ENCODE measurements around the gene CDR2.

The CDR2 gene

DNA sequence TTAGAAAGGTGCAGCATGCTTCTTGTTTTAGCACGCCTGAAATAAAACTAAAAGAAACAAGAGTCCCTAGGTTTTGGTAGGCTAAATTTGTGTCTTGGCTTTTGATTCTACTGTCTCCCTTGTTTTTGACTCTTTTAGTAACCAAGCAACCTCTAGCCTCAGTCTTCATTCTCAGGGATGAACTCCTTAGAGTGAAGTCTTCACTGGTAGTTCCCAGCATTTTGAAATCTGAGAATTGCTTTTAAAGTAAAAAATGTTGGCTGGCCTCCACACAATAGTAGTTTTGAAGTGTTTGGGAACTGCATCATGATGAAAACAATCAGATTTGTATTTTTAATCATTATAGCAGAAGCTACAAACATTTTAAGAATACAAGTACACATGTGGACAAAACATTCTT is 6.1 kb upstream of the CDR2 start:
- TF ChIP-seq, protein P1, sequence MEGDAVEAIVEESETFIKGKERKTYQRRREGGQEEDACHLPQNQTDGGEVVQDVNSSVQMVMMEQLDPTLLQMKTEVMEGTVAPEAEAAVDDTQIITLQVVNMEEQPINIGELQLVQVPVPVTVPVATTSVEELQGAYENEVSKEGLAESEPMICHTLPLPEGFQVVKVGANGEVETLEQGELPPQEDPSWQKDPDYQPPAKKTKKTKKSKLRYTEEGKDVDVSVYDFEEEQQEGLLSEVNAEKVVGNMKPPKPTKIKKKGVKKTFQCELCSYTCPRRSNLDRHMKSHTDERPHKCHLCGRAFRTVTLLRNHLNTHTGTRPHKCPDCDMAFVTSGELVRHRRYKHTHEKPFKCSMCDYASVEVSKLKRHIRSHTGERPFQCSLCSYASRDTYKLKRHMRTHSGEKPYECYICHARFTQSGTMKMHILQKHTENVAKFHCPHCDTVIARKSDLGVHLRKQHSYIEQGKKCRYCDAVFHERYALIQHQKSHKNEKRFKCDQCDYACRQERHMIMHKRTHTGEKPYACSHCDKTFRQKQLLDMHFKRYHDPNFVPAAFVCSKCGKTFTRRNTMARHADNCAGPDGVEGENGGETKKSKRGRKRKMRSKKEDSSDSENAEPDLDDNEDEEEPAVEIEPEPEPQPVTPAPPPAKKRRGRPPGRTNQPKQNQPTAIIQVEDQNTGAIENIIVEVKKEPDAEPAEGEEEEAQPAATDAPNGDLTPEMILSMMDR (IDR thresholded peaks at IDR 0.05; ENCODE audit: extremely low read depth, missing control alignments), result no peak
- DNase-seq (ENCODE audit: low spot score), result no peak

DNA sequence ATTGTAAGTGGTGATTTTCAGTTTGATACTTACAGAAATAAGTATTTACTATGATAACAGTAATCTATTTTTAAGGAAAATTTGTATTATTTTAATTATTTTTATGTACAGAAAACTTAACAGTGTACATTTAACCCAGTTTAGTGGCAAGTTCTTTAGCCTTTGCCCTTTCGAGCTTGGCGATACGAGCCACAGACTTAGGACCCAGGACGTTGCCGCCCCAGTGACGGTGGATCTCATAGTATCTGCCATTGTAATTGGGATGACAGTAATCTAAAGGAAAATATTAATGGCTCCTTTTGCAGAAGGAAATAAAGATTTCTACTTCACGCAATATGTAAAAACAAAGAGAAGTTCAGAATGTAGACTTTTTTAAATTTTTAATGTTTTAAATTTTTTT is 5.2 kb upstream of the CDR2 start:
- TF ChIP-seq, protein P1 (IDR thresholded peaks at IDR 0.05; ENCODE audit: extremely low read depth, missing control alignments), result no peak
- DNase-seq (ENCODE audit: low spot score), result no peak

DNA sequence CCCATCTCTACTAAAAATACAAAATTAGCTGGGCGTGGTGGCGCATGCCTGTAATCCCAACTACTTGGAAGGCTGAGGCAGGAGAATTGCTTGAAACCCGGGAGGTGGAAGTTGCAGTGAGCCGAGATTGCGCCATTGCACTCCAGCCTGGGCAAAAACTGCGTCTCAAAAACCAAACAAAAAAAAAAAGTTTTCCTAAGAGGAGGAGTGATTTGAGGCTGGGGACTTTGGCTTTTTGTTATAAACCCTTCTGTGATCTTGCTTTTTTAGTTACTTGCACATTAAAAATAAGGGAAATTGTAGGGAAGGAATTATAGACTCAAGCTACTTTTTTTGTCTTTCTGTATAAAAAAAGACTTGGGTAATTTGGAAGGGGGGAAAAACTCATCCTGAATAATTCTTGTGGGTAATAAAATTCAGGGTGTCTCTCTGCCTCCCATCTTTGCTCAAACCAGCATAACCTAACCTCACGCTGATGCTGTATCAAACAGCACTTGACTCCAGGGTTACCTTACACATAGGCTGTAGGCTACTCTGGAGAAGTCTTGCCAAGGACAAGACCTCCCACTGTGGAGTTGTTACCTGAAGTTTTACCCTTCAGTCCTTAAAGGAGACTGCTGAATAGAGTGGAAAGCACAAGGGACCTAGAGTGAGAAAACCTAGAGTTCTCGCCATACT is 1.7 kb upstream of the CDR2 start:
- no peak for DNase-seq (ENCODE audit: low spot score)
- TF ChIP-seq, protein P1 (IDR thresholded peaks at IDR 0.05; ENCODE audit: extremely low read depth, missing control alignments), result no peak

DNA sequence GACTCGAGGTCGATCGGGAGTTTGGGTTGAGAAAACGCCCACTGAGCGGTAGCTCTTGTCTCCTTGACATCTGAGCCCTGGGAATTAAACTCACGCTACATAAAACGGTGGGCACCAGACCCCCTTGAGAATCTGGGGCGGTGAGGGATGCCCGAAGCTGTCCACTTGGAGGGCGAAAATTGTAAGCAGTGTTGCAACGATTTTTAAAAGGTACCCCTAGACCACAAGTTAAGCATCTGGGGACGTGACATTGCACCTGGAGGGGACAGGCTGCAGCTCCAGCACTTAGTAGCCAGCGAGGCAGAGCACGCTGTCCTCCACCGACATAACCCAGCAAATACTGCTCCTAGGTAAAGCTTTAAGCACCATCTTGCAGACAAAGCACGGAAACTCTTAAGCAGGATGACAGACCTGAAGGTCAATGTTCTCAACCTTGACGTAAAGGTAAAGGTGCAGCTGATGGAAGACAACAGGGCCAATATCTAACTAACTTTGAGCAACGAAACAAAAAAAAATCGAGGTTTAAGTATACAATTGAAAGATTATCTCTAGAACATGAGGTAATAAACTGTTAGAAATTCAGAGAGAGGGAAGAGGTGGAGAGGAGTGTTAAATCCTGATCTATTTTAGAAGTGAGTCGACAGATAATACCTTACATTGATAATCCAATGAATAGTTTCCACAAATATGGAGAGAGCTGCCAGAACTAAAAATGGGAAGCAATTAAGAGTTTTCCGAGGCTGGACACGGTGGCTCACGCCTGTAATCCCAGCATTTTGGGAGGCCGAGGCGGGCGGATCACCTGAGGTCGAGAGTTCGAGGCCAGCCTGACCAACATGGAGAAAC is 921 bp upstream of the CDR2 start:
- TF ChIP-seq, protein P1 (IDR thresholded peaks at IDR 0.05; ENCODE audit: extremely low read depth, missing control alignments), result no peak
- no peak for DNase-seq (ENCODE audit: low spot score)

DNA sequence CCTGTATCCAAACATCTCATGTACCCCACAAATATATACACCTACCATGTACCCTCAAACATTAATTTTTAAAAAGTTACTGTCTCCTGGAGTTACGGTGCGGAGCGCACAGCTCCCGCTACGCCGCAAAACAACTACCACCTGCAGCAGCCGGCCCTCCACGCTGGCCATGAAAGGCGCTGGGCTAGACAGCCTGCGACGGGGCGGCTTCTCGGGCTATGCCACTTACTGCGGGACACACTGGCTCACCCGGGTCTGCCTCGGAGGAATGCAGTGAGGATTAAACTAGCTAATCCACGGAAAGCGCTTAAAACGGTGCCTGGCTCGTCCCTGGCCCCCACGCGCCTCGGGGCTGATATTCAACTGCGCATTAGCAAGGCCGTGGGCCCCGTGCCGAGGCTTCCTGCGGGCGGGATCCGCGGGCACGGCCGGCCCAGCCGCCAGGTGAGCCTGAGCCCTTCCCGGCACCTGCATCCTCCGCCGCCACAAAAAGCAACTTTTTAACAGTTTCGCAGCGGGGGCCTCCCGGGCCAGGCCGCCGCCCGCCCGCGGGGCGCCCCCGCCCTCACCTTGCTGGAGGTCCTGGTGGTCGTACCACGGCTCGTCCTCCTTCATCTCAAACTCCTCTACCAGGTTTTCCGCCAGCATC is 633 bp downstream of the CDR2 start:
- peak; percentile 20 for DNase-seq (ENCODE audit: low spot score)
- TF ChIP-seq, protein P1 (IDR thresholded peaks at IDR 0.05; ENCODE audit: extremely low read depth, missing control alignments), result no peak

DNA sequence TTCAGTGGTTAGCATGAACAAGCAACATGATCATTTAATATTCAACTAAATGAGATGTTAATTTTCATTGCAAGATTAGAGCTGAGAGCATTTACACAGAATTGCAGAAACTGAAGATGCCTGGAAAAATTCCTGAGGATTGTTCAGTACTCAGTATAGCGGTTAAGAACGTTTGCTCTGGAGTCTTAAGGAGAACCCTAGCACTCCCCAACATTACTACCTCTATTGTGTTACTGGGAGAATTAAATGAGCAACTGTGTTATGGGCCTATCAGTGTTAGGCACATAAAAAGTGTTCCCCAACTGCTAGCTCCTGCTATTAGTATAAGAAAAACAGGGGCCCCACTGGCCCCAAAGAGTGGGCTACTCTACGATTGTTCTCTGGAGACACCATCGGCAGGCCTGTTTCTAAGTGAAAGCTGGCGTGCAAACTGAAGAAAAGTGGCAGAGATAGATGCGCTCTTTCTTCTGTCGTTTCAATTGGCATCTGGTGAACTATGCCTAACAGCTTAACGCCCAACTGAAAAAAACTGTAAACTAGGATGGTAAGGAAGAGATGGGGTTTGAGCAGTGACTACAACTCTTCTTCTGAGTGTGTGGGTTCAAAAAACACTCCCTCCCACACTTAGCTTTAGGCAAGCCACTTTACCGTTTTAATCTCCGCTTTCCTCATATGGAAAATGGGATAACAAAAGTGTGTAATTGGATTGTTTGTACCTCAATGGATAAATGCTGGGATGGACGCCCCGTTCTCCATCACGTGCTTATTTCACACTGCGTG is 1.3 kb downstream of the CDR2 start:
- DNase-seq (ENCODE audit: low spot score), result no peak
- TF ChIP-seq, protein P1 (IDR thresholded peaks at IDR 0.05; ENCODE audit: extremely low read depth, missing control alignments), result no peak
